Heart left ventricle (tissue), 16 donors: ENCODE measurements around the gene MYO16. TPM values are rescaled to one million over a fixed set of nuclear protein-coding genes. Genes with fewer than 3 reads are reported as not detected.

ENCODE experiments used
- ATAC-seq, 4 donors: fragments of 200-7000 bp; cut with Tn5 transposase; one replicate each; pipeline ENCODE4 v1.9.1; 2020 to 2022; ENCODE audit warnings: moderate library complexity in 4 of 4, mild to moderate bottlenecking in 3 of 4, moderate number of reproducible peaks in 1 of 4
- DNase-seq, 5 donors: peaks; one replicate each; pipeline ENCODE4 v3.0.0-alpha.2; 2020
- H3K27ac ChIP-seq, 12 donors: fragments of 200-600 bp; sonication (generic) in 4 of 12; one replicate each; pipeline versions ENCODE4 v1.5.0 to v1.8.0; 2016 to 2022; ENCODE audit warnings: mild to moderate bottlenecking in 2 of 12
- H3K27me3 ChIP-seq, 9 donors: fragments of 200-600 bp; sonication (generic) in 2 of 9; one replicate each; pipeline versions ENCODE4 v1.5.1 to v1.8.0; 2016 to 2022; ENCODE audit warnings: mild to moderate bottlenecking in 3 of 9
- H3K36me3 ChIP-seq, 9 donors: fragments of 200-600 bp; sonication (generic) in 2 of 9; one replicate each; pipeline versions ENCODE4 v1.5.0 to v1.8.0; 2018 to 2022; ENCODE audit warnings: mild to moderate bottlenecking in 2 of 9
- H3K4me1 ChIP-seq, 12 donors: fragments of 200-600 bp; sonication (generic) in 4 of 12; one replicate each; pipeline versions ENCODE4 v1.5.0 to v1.8.0; 2016 to 2022; ENCODE audit warnings: mild to moderate bottlenecking in 3 of 12
- H3K4me3 ChIP-seq, 12 donors: fragments of 200-600 bp; sonication (generic) in 4 of 12; one replicate each; pipeline versions ENCODE4 v1.5.0 to v1.8.0; 2017 to 2022; ENCODE audit warnings: mild to moderate bottlenecking in 9 of 12, moderate library complexity in 4 of 12
- H3K9me3 ChIP-seq, 12 donors: fragments of 200-600 bp; sonication (generic) in 4 of 12; one replicate each; pipeline versions ENCODE4 v1.5.0 to v1.8.0; 2016 to 2022; ENCODE audit warnings: mild to moderate bottlenecking in 1 of 12
- CTCF ChIP-seq, 12 donors: fragments of 200-600 bp; sonication (generic) in 4 of 12; IDR thresholded peaks; one replicate each; pipeline versions ENCODE4 v1.5.0 to v1.8.0; 2018 to 2022; ENCODE audit warnings: antibody characterized with exemption in 12 of 12, mild to moderate bottlenecking in 5 of 12
- POLR2A ChIP-seq, 2 donors: fragments of 450-650 bp; IDR thresholded peaks; one replicate each; pipeline ENCODE4 v1.6.1; 2017; ENCODE audit warnings: antibody characterized with exemption in 2 of 2, mild to moderate bottlenecking in 2 of 2, moderate library complexity in 2 of 2
- WGBS, 4 donors: extraction: QIAGEN DNeasy Blood & Tissue Kit in 2 of 4; methylation state at CpG; one replicate each; pipeline versions ENCODE4 v1.1.5 to v1.1.7; 2013 to 2018; 5-methylcytosine and 5-hydroxymethylcytosine counted together
- intact Hi-C, 10 donors: fragments of 100-400 bp; cut with DNase I; formaldehyde crosslinking; loops; one replicate each; pipeline versions ENCODE4 v1.11.1 to v1.14.2; 2022
- polyA plus RNA-seq, 2 donors: library from polyadenylated mRNA; stranded (reverse); fragments of 200-250 nt; gene quantifications; one replicate each; pipeline ENCODE4 v1.2.3, GENCODE V29; 2013
- total RNA-seq, 9 donors: library from RNA; depleted of rRNA in 2 of 9; stranded (reverse); fragments of >200 nt in 2 of 9; fragmentation: NEBNext Ultra II Directional in 3 of 9; extraction: Animal tissue kit (Norgen Biotek cat#: 25700) in 3 of 9; gene quantifications; one replicate each; pipeline versions ENCODE4 v1.1.0 to v1.2.4, GENCODE V29; 2016 to 2023
- donor health status: ischemic (EF 13 %, LVEDD 7.1; RV severe dilation, severe dysfunction).
- donor health status: healthy with polysubstance abuse.
- donor health status: DM: no; HTN: yes; CAD: no.
- donor health status: DM: no; HTN: no; CAD: no.
- donor health status: ischemic (EF 25% LVEDD 6.9; RV normal size, moderate dysfunction).
- donor health status: ischemic (EF 25% LVEDD 5.7; RV mildly dilated, moderate dysfunction).
- donor health status: healthy.
- donor health status: DM: yes; HTN: yes; CAD: no.
- donor health status: ischemic (EF 35%, LVEDD 5.7; RV mildly dilated, moderate dysfunction).
- donor health status: nonischemic (EF 11% LVEDD 7.7; RV severe dilation, severe dysfunction).
- donor health status: DM: yes; HTN: yes; CAD: no.
- donor health status: PGD.
- donor health status: ischemic (EF 29% LVEDD 5.4; RV normal size, mild dysfunction).
- donor health status: nonischemic (EF 23%, LVEDD 6.1; RV moderate dilation, normal function).

MYO16 gene
- total and polyA plus RNA-seq, 11 donors, result 0.16 to 5.2 (median 0.81) TPM

- DNase-seq, result no peak
- Histone ChIP-seq H3K4me3 (no peak overlapping the region), H3K36me3 (no peaks in the 10 kb centered on the region), H3K27me3 (no peaks in the 10 kb centered on the region), H3K27ac (no peak overlapping the region), H3K4me1 (no peaks in the 10 kb centered on the region), H3K9me3 (peaks cover 0 to 35% (median 11%) of the 10 kb centered on the region in 12 donors)
- no peak for ATAC-seq
- TF ChIP-seq CTCF (IDR thresholded peaks at IDR 0.05), result no peak
- TF ChIP-seq POLR2A (IDR thresholded peaks at IDR 0.05), result no peak
- intact Hi-C loops, result no loop called here
Measured at GRCh38 chr13:108702171-108702570, 72.8 kb downstream of the MYO16 start.

- H3K9me3 ChIP-seq, result peaks cover 0 to 35% (median 11%) of the 10 kb centered on the region in 12 donors
- DNase-seq (no peak), ATAC-seq (no peak)
- intact Hi-C loops, result no loop called here
- H3K4me1 ChIP-seq, result no peaks in the 10 kb centered on the region
- no peaks in the 10 kb centered on the region for H3K27me3 ChIP-seq
- H3K36me3 ChIP-seq, result no peaks in the 10 kb centered on the region
- no peak overlapping the region for H3K4me3 ChIP-seq
- no peak for TF ChIP-seq CTCF (IDR thresholded peaks at IDR 0.05)
- TF ChIP-seq POLR2A (IDR thresholded peaks at IDR 0.05), result no peak
- 83 to 90% (median 87%) methylated on average over 4 of the region's 4 CpGs for WGBS, 4 donors
- no peak overlapping the region for H3K27ac ChIP-seq
Measured at GRCh38 chr13:108705031-108705430, 75.6 kb downstream of the MYO16 start.

- WGBS, 4 donors, result 56 to 74% (median 58%) methylated on average over 1 of the region's 1 CpG
- H3K9me3 ChIP-seq, result peaks cover 0 to 16% (median under 1%) of the 10 kb centered on the region in 12 donors
- ATAC-seq, result no peak
Measured at GRCh38 chr13:108707584-108707983, 78.2 kb downstream of the MYO16 start.

GRCh38 chr13:108708921-108709320 is 79.5 kb downstream of the MYO16 start:
- WGBS, 4 donors, result 60 to 79% (median 74%) methylated on average over 8 of the region's 8 CpGs
- DNase-seq, result no peak
- peaks cover 0 to 2% (median 0%) of the 10 kb centered on the region in 12 donors for H3K9me3 ChIP-seq
- H3K4me1 ChIP-seq, result no peaks in the 10 kb centered on the region
- H3K27me3 ChIP-seq, result no peaks in the 10 kb centered on the region
- no peak for ATAC-seq
- no peak overlapping the region for H3K4me3 ChIP-seq
- TF ChIP-seq CTCF (IDR thresholded peaks at IDR 0.05), result no peak
- no peaks in the 10 kb centered on the region for H3K36me3 ChIP-seq
- intact Hi-C loops, result no loop called here
- no peak overlapping the region for H3K27ac ChIP-seq

More at GRCh38 chr13:108707584-108707983, 78.2 kb downstream of the MYO16 start:
- Histone ChIP-seq H3K4me1 (no peaks in the 10 kb centered on the region), H3K27ac (no peak overlapping the region), H3K4me3 (no peak overlapping the region), H3K27me3 (no peaks in the 10 kb centered on the region), H3K36me3 (no peaks in the 10 kb centered on the region)
- DNase-seq, result no peak
- intact Hi-C loops, result no loop called here
- TF ChIP-seq POLR2A (IDR thresholded peaks at IDR 0.05) (no peak), CTCF (IDR thresholded peaks at IDR 0.05) (no peak)
